Peyer's patch (tissue), 4 donors: ENCODE results near the gene TNNI3K.

ENCODE experiments used
- CTCF ChIP-seq, 6 experiments: fragments of 450-650 bp in 4 of 6; fragments of 200-600 bp in 2 of 6; sonication (generic) in 1 of 6; IDR thresholded peaks; one replicate each; pipeline ENCODE4 v1.5.1; 2017 to 2019; ENCODE audit warnings: antibody characterized with exemption in 6 of 6, mild to moderate bottlenecking in 3 of 6, moderate library complexity in 1 of 6
- POLR2A ChIP-seq, 2 donors: fragments of 450-650 bp; IDR thresholded peaks; one replicate each; pipeline ENCODE4 v1.5.1; 2017; ENCODE audit warnings: antibody characterized with exemption in 2 of 2, mild to moderate bottlenecking in 2 of 2, moderate library complexity in 2 of 2

- no peak for TF ChIP-seq CTCF (IDR thresholded peaks at IDR 0.05)
- TF ChIP-seq POLR2A (IDR thresholded peaks at IDR 0.05) = no peak
These were observed 172.7 kb downstream of the TNNI3K start for GRCh38 chr1:74407902-74408301.
